Activated CD8-positive, alpha-beta memory T cell treated with anti-CD3 and anti-CD28 coated beads, Interleukin-2, amount 10 ng/mL, durations not matched to agents 7 days and 5 days (primary cell): ENCODE measurements around the gene DYNLL1. TPM values are rescaled to one million over a fixed set of nuclear protein-coding genes. Genes with fewer than 3 reads are reported as not detected.

Source experiments
- ATAC-seq: fragments of 150-1000 bp; cut with Tn5 transposase; one replicate; pipeline ENCODE4 v1.10.0; 2021; ENCODE audit warnings: moderate library complexity
- CTCF ChIA-PET: fragments of 350-600 bp; sonication (Branson Sonifier 250); formaldehyde crosslinking; loops from one replicate; lab custom pipeline; 2021; ENCODE audit warnings: antibody characterized with exemption; lab: Charles Lee
- DNase-seq: peaks from one replicate; pipeline ENCODE4 v3.0.0-alpha.2; 2020
- H3K27ac Mint-ChIP-seq: one replicate; pipeline ENCODE4 v1.8.0; 2021; ENCODE audit warnings: mild to moderate bottlenecking, mixed read lengths
- H3K27me3 Mint-ChIP-seq: one replicate; pipeline ENCODE4 v1.8.0; 2021; ENCODE audit warnings: mixed read lengths
- H3K36me3 Mint-ChIP-seq: one replicate; pipeline ENCODE4 v1.8.0; 2021; ENCODE audit warnings: mild to moderate bottlenecking, mixed read lengths
- H3K4me1 Mint-ChIP-seq: one replicate; pipeline ENCODE4 v1.8.0; 2021; ENCODE audit warnings: mixed read lengths
- H3K4me3 Mint-ChIP-seq: one replicate; pipeline ENCODE4 v1.8.0; 2021; ENCODE audit warnings: mild to moderate bottlenecking, moderate library complexity, mixed read lengths
- H3K9me3 Mint-ChIP-seq: one replicate; pipeline ENCODE4 v1.8.0; 2022; ENCODE audit warnings: low read depth, mixed read lengths
- total RNA-seq, 2 experiments: library from RNA; stranded (reverse); gene quantifications; one replicate each; pipeline ENCODE4 v1.2.3, GENCODE V29; 2021

Gene DYNLL1
- total RNA-seq, 2 experiments from 2014 or later, result 190 to 264 TPM

GRCh38 chr12:120532701-120533238 is 36.9 kb downstream of the DYNLL1 start:
- H3K36me3 Mint-ChIP-seq, result peaks cover 6% of the 10 kb centered on the region
- H3K4me1 Mint-ChIP-seq, result peaks cover 48% of the 10 kb centered on the region
- CTCF ChIA-PET, result no interaction called here
- no peaks in the 10 kb centered on the region for H3K9me3 Mint-ChIP-seq
- H3K27ac Mint-ChIP-seq, result peak overlapping the region; percentile 36
- no peak overlapping the region for H3K4me3 Mint-ChIP-seq
- ATAC-seq, result no peak
- no peaks in the 10 kb centered on the region for H3K27me3 Mint-ChIP-seq
- no peak for DNase-seq

- H3K9me3 Mint-ChIP-seq, result no peaks in the 10 kb centered on the region
- peak within 1 kb of the TSS; percentile 95 for H3K27ac Mint-ChIP-seq
- CTCF ChIA-PET, result interaction anchor here (0.7 to 1.8 kb wide), 3 partner anchors 9 to 94 kb away, joined by 3 to 6 read pairs (median 5); partner anchors contain the start of gene SRSF9
- ATAC-seq (peak; percentile 79), DNase-seq (peak; percentile 85)
- peak within 1 kb of the TSS; percentile 97 for H3K4me3 Mint-ChIP-seq
- peaks cover 19% of the 10 kb centered on the region for H3K36me3 Mint-ChIP-seq
- H3K4me1 Mint-ChIP-seq, result peaks cover 53% of the 10 kb centered on the region
- no peaks in the 10 kb centered on the region for H3K27me3 Mint-ChIP-seq
Measured at GRCh38 chr12:120534203-120534702, 38.3 kb downstream of the DYNLL1 start, which contains the start of gene RNF10. Gene RNF10, plus strand, starts transcription at chr12:120534356. Its CDS starts 456 bp downstream, at chr12:120534812.

GRCh38 chr12:120534703-120535655 is 39.1 kb downstream of the DYNLL1 start:
- H3K9me3 Mint-ChIP-seq, result no peaks in the 10 kb centered on the region
- peaks cover 23% of the 10 kb centered on the region for H3K36me3 Mint-ChIP-seq
- DNase-seq (peak; percentile 69), ATAC-seq (peak; percentile 62)
- H3K27ac Mint-ChIP-seq, result peak overlapping the region; percentile 95
- CTCF ChIA-PET, result interaction anchor here (0.6 to 1.8 kb wide), 6 partner anchors 9 to 96 kb away, joined by 3 to 6 read pairs (median 3); partner anchors contain the start of genes POP5 and SRSF9
- H3K27me3 Mint-ChIP-seq, result no peaks in the 10 kb centered on the region
- peak overlapping the region; percentile 97 for H3K4me3 Mint-ChIP-seq
- peaks cover 54% of the 10 kb centered on the region for H3K4me1 Mint-ChIP-seq

GRCh38 chr12:120536064-120536791 is 40.3 kb downstream of the DYNLL1 start:
- CTCF ChIA-PET, result interaction anchor here (0.8 to 1.8 kb wide), 2 partner anchors 7 to 219 kb away, joined by 3 to 5 read pairs; no protein-coding TSS in a partner anchor
- DNase-seq (peak; percentile 65), ATAC-seq (peak; percentile 20)
- Mint-ChIP-seq H3K27me3 (no peaks in the 10 kb centered on the region), H3K9me3 (no peaks in the 10 kb centered on the region), H3K36me3 (peaks cover 32% of the 10 kb centered on the region), H3K4me3 (peak overlapping the region; percentile 97), H3K4me1 (peaks cover 59% of the 10 kb centered on the region), H3K27ac (peak overlapping the region; percentile 84)

GRCh38 chr12:120537856-120538220 is 41.9 kb downstream of the DYNLL1 start:
- H3K4me3 Mint-ChIP-seq, result peak overlapping the region; percentile 65
- no peaks in the 10 kb centered on the region for H3K9me3 Mint-ChIP-seq
- peak overlapping the region; percentile 80 for H3K27ac Mint-ChIP-seq
- ATAC-seq, result no peak
- no peaks in the 10 kb centered on the region for H3K27me3 Mint-ChIP-seq
- peaks cover 37% of the 10 kb centered on the region for H3K36me3 Mint-ChIP-seq
- CTCF ChIA-PET, result interaction anchor here (0.7 to 1.5 kb wide), 5 partner anchors 9 to 676 kb away, joined by 3 to 5 read pairs (median 3); partner anchors contain the start of genes COQ5 and SRSF9
- no peak for DNase-seq
- peaks cover 58% of the 10 kb centered on the region for H3K4me1 Mint-ChIP-seq

GRCh38 chr12:120538281-120539156 is 42.6 kb downstream of the DYNLL1 start:
- DNase-seq (no peak), ATAC-seq (no peak)
- peaks cover 37% of the 10 kb centered on the region for H3K36me3 Mint-ChIP-seq
- H3K27me3 Mint-ChIP-seq, result no peaks in the 10 kb centered on the region
- peak overlapping the region; percentile 65 for H3K4me3 Mint-ChIP-seq
- CTCF ChIA-PET, result interaction anchor here (0.7 to 1.5 kb wide), 8 partner anchors 10 to 675 kb away, joined by 3 to 5 read pairs (median 3); partner anchors contain the start of genes COQ5 and SRSF9
- peak overlapping the region; percentile 80 for H3K27ac Mint-ChIP-seq
- peaks cover 55% of the 10 kb centered on the region for H3K4me1 Mint-ChIP-seq
- no peaks in the 10 kb centered on the region for H3K9me3 Mint-ChIP-seq

GRCh38 chr12:120539303-120539702 is 43.4 kb downstream of the DYNLL1 start:
- CTCF ChIA-PET, result interaction anchor here (1.1 to 1.5 kb wide), 4 partner anchors 10 to 101 kb away, joined by 3 to 5 read pairs (median 3); partner anchors contain the start of genes COQ5 and SRSF9
- H3K9me3 Mint-ChIP-seq, result no peaks in the 10 kb centered on the region
- DNase-seq (no peak), ATAC-seq (no peak)
- H3K4me1 Mint-ChIP-seq, result peaks cover 53% of the 10 kb centered on the region
- peak overlapping the region; percentile 80 for H3K27ac Mint-ChIP-seq
- H3K27me3 Mint-ChIP-seq, result no peaks in the 10 kb centered on the region
- H3K4me3 Mint-ChIP-seq, result no peak overlapping the region
- peaks cover 37% of the 10 kb centered on the region for H3K36me3 Mint-ChIP-seq

GRCh38 chr12:120540445-120540844 is 44.5 kb downstream of the DYNLL1 start:
- peaks cover 53% of the 10 kb centered on the region for H3K4me1 Mint-ChIP-seq
- H3K27me3 Mint-ChIP-seq, result no peaks in the 10 kb centered on the region
- DNase-seq (no peak), ATAC-seq (peak; percentile 25)
- CTCF ChIA-PET, result no interaction called here
- H3K9me3 Mint-ChIP-seq, result no peaks in the 10 kb centered on the region
- H3K27ac Mint-ChIP-seq, result peak overlapping the region; percentile 52
- no peak overlapping the region for H3K4me3 Mint-ChIP-seq
- H3K36me3 Mint-ChIP-seq, result peaks cover 36% of the 10 kb centered on the region

GRCh38 chr12:120542166-120542565 is 46.3 kb downstream of the DYNLL1 start:
- H3K4me1 Mint-ChIP-seq, result peaks cover 40% of the 10 kb centered on the region
- no peaks in the 10 kb centered on the region for H3K27me3 Mint-ChIP-seq
- no peak for ATAC-seq
- H3K4me3 Mint-ChIP-seq, result no peak overlapping the region
- H3K36me3 Mint-ChIP-seq, result peaks cover 44% of the 10 kb centered on the region
- CTCF ChIA-PET, result no interaction called here
- DNase-seq, result no peak
- no peak overlapping the region for H3K27ac Mint-ChIP-seq
- H3K9me3 Mint-ChIP-seq, result no peaks in the 10 kb centered on the region

GRCh38 chr12:120544691-120545090 is 48.8 kb downstream of the DYNLL1 start:
- H3K9me3 Mint-ChIP-seq, result no peaks in the 10 kb centered on the region
- ATAC-seq (no peak), DNase-seq (no peak)
- peaks cover 15% of the 10 kb centered on the region for H3K4me1 Mint-ChIP-seq
- H3K36me3 Mint-ChIP-seq, result peaks cover 25% of the 10 kb centered on the region
- CTCF ChIA-PET, result interaction anchor here (0.9 to 1.7 kb wide), 2 partner anchors 38 to 366 kb away, joined by 3 to 4 read pairs; no protein-coding TSS in a partner anchor
- H3K27me3 Mint-ChIP-seq, result no peaks in the 10 kb centered on the region
- H3K27ac Mint-ChIP-seq, result no peak overlapping the region
- no peak overlapping the region for H3K4me3 Mint-ChIP-seq

GRCh38 chr12:120546050-120546386 is 50.1 kb downstream of the DYNLL1 start:
- Mint-ChIP-seq H3K4me3 (no peak overlapping the region), H3K36me3 (peaks cover 18% of the 10 kb centered on the region), H3K27me3 (no peaks in the 10 kb centered on the region), H3K27ac (no peak overlapping the region), H3K9me3 (no peaks in the 10 kb centered on the region), H3K4me1 (peaks cover 8% of the 10 kb centered on the region)
- DNase-seq (no peak), ATAC-seq (no peak)
- CTCF ChIA-PET, result no interaction called here
